LNCAP (cell line): Measurements from ENCODE around the gene AGBL1.

Experiments
- TF ChIP-seq, protein P1 (sequence below): fragments of 450-650 bp; IDR thresholded peaks from 2 replicates; pipeline ENCODE4 v1.5.1; 2017; ENCODE audit warnings: mild to moderate bottlenecking

AGBL1 gene

GRCh38 chr15:86685263-86685662 is 605.6 kb downstream of the AGBL1 start:
- TF ChIP-seq, protein P1, sequence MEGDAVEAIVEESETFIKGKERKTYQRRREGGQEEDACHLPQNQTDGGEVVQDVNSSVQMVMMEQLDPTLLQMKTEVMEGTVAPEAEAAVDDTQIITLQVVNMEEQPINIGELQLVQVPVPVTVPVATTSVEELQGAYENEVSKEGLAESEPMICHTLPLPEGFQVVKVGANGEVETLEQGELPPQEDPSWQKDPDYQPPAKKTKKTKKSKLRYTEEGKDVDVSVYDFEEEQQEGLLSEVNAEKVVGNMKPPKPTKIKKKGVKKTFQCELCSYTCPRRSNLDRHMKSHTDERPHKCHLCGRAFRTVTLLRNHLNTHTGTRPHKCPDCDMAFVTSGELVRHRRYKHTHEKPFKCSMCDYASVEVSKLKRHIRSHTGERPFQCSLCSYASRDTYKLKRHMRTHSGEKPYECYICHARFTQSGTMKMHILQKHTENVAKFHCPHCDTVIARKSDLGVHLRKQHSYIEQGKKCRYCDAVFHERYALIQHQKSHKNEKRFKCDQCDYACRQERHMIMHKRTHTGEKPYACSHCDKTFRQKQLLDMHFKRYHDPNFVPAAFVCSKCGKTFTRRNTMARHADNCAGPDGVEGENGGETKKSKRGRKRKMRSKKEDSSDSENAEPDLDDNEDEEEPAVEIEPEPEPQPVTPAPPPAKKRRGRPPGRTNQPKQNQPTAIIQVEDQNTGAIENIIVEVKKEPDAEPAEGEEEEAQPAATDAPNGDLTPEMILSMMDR = no peak

DNA sequence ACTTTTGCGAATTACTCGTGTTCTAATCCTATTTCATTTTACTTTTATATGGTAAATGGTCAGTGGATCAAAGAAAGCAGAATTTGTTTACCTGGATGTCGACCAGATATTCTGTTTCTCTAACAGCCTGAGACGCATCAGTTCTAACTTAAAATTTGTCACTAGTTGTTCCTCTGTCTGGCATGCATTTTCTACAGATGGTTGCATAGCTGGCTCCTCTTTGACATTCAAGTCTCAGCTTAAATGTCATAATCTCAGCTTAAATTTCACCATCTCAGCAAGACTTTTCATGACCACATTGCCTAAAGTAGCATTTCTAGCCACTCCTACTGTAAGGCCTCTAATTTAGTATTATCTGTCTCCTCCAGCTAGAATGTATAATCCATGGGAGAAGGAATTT is 609.3 kb downstream of the AGBL1 start:
- TF ChIP-seq, protein P1 = no peak

DNA sequence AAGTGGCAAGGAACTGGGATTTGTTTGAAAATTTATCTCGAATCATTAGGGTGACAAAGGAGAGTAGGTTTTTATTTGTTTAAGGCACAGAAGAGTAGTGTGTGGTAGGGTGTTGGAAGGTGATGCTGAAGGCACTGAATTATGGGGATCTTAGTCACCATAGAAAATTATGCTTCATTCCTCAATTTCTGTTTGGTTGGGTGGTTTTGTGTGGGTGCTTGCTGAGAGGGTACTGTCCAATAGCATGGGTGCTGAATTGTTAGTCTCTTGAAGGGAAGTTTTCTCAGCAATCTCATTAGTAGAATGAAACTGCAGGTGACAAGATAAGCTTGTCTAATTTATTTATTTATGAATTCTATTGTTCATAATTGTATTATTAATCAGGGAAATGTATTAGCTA is 610.9 kb downstream of the AGBL1 start:
- TF ChIP-seq, protein P1 = no peak

GRCh38 chr15:86691091-86691663 is 611.5 kb downstream of the AGBL1 start:
- TF ChIP-seq, protein P1 = no peak; the same call in 1 of the 2 replicates

DNA sequence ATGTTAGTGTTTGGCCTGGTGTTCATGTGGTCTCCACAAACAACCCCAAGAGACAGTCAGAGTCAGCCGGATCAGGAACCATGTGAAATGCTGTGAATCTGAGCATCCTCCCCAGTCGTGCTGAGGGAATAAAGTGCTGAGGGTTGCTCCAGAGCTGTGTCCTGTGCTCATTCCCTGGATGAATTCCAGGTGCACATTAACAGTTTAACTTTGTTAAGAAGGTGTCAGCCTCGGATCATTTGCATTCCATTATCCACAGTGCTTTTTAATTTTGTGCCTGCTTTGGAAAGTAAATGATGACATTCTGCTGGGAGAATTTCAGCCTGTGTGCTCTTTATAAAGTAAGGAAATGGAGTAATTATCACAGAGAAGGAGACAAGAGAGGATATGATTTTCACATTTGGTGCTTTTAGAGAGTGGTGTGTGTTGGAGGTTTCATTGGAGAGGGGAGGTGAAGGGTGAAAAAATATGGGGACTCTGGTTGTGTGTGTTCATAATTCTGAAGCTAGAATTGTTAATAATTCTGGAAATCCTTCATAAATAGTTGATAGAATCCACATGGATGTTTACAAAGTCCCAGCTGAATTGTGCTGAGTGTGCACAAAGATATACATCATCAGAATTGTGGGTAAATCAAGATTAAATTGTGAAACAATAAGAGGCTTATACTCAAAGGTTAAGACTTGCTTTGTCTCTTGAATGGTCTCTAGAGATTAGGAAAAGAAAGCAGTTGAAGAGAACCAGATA is 621.4 kb downstream of the AGBL1 start:
- TF ChIP-seq, protein P1 = no peak

DNA sequence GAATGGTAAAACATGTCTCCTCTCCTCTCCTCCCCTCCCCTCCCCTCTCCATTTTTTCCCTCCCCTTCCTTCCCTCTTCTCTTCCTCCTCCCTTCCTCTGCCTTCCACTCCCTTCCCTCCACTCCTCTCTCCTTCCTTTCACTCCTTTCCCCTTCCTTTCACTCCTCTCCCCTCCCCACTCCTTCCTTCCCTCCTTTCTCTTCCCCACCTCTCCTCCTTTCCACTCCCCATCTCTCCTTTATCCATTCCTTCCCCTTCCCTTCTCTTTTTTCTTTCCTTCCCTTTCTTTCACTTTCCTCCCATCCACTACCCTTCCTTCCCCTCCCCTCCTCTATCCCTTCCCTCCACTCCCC is 621.9 kb downstream of the AGBL1 start:
- TF ChIP-seq, protein P1 = no peak

GRCh38 chr15:86706813-86707212 is 627.1 kb downstream of the AGBL1 start:
- TF ChIP-seq, protein P1 = no peak
